ENCODE data around the gene SYMPK. TPM values are rescaled to one million over a fixed set of nuclear protein-coding genes. Genes with fewer than 3 reads are reported as not detected.

SYMPK gene
- total RNA-seq, 1 experiment from 2014 or later: 86.2 TPM

DNA sequence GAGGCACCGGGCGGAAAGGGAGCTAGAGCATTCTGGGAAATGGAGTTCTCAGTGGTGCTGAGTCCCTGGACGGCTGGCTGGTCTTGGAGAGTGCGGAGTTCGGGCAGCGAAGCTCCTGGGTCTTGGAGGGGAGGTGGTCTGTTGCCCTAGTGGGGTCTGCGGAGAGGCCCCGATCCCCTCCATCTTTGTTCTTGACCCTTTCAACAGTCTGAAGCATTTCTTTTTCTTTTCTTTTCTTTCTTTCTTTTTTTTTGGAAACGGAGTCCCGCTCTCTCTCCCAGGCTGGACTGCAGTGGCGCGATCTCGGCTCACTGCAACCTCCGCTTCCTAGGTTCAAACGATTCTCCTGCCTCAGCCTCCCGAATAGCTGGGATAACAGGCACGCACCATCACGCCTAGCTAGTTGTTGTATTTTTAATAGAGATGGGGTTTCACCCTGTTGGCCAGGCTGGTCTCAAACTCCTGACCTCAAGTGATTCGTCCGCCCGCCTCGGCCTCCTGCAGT, 440 bp upstream of the SYMPK start:
- peaks cover 5% of the 10 kb centered on the region for H3K4me1 Mint-ChIP-seq (ENCODE audit: insufficient read depth, unreplicated experiment)
- H3K4me3 Mint-ChIP-seq (ENCODE audit: unreplicated experiment): peak overlapping the region; percentile 90
- peak overlapping the region; percentile 86 for H3K27ac Mint-ChIP-seq (ENCODE audit: low read depth, unreplicated experiment)
- POLR2A ChIA-PET: interaction anchor here (0.5 to 2.1 kb wide), 18 partner anchors 13 to 832 kb away, joined by 3 to 34 read pairs (median 5); partner anchors contain the start of genes CCDC61, IRF2BP1, MYPOP and QPCTL
- no TSS peak for BruUV-seq (replicated peaks)
- CTCF ChIA-PET: interaction anchor here (0.6 to 1.0 kb wide), 3 partner anchors 14 to 155 kb away, joined by 3 to 4 read pairs (median 4); no protein-coding TSS in a partner anchor
- TF ChIP-seq CTCF (IDR thresholded peaks at IDR 0.05; ENCODE audit: unreplicated experiment): no peak
- DNase-seq (ENCODE audit: unreplicated experiment): no peak
- intact Hi-C loops (cut with micrococcal nuclease): no loop called here
- H3K9me3 Mint-ChIP-seq (ENCODE audit: unreplicated experiment): no peaks in the 10 kb centered on the region
- H3K27me3 Mint-ChIP-seq (ENCODE audit: insufficient read depth, unreplicated experiment): peaks cover 51% of the 10 kb centered on the region
- H3K36me3 Mint-ChIP-seq (ENCODE audit: insufficient read depth, unreplicated experiment): peaks cover 31% of the 10 kb centered on the region

- Mint-ChIP-seq H3K27ac (ENCODE audit: low read depth, unreplicated experiment) (peak overlapping the region; percentile 86), H3K4me3 (ENCODE audit: unreplicated experiment) (peak overlapping the region; percentile 90), H3K36me3 (ENCODE audit: insufficient read depth, unreplicated experiment) (peaks cover 39% of the 10 kb centered on the region), H3K4me1 (ENCODE audit: insufficient read depth, unreplicated experiment) (peaks cover 10% of the 10 kb centered on the region), H3K9me3 (ENCODE audit: unreplicated experiment) (no peaks in the 10 kb centered on the region), H3K27me3 (ENCODE audit: insufficient read depth, unreplicated experiment) (peaks cover 45% of the 10 kb centered on the region)
- no peak for TF ChIP-seq CTCF (IDR thresholded peaks at IDR 0.05; ENCODE audit: unreplicated experiment)
- intact Hi-C loops (cut with micrococcal nuclease): no loop called here
- CTCF ChIA-PET: interaction anchor here (0.7 kb wide), 1 partner anchor 131 kb away, joined by 3 read pairs; no protein-coding TSS in a partner anchor
- BruUV-seq (replicated peaks): no TSS peak
- POLR2A ChIA-PET: interaction anchor here (0.7 to 2.1 kb wide), 7 partner anchors 11 to 352 kb away, joined by 3 to 34 read pairs (median 4); partner anchors contain the start of genes CCDC61 and IRF2BP1
- DNase-seq (ENCODE audit: unreplicated experiment): no peak
Measured at GRCh38 chr19:45862271-45862563, 730 bp downstream of the SYMPK start.

- CTCF ChIA-PET: interaction anchor here (0.6 to 1.0 kb wide), 4 partner anchors 44 to 486 kb away, joined by 3 read pairs; partner anchors contain the start of gene PPP5C
- no peak for TF ChIP-seq CTCF (IDR thresholded peaks at IDR 0.05; ENCODE audit: unreplicated experiment)
- Mint-ChIP-seq H3K36me3 (ENCODE audit: insufficient read depth, unreplicated experiment) (peaks cover 55% of the 10 kb centered on the region), H3K9me3 (ENCODE audit: unreplicated experiment) (no peaks in the 10 kb centered on the region), H3K4me3 (ENCODE audit: unreplicated experiment) (peak overlapping the region; percentile 90), H3K4me1 (ENCODE audit: insufficient read depth, unreplicated experiment) (peaks cover 10% of the 10 kb centered on the region), H3K27me3 (ENCODE audit: insufficient read depth, unreplicated experiment) (peaks cover 29% of the 10 kb centered on the region), H3K27ac (ENCODE audit: low read depth, unreplicated experiment) (peak overlapping the region; percentile 39)
- intact Hi-C loops (cut with micrococcal nuclease): no loop called here
- BruUV-seq (replicated peaks): no TSS peak
- no peak for DNase-seq (ENCODE audit: unreplicated experiment)
- POLR2A ChIA-PET: interaction anchor here (0.6 to 1.2 kb wide), 3 partner anchors 12 to 133 kb away, joined by 3 to 4 read pairs (median 3); partner anchors contain the start of gene DMPK
Measured at GRCh38 chr19:45860359-45861259, 2.3 kb downstream of the SYMPK start.

DNA sequence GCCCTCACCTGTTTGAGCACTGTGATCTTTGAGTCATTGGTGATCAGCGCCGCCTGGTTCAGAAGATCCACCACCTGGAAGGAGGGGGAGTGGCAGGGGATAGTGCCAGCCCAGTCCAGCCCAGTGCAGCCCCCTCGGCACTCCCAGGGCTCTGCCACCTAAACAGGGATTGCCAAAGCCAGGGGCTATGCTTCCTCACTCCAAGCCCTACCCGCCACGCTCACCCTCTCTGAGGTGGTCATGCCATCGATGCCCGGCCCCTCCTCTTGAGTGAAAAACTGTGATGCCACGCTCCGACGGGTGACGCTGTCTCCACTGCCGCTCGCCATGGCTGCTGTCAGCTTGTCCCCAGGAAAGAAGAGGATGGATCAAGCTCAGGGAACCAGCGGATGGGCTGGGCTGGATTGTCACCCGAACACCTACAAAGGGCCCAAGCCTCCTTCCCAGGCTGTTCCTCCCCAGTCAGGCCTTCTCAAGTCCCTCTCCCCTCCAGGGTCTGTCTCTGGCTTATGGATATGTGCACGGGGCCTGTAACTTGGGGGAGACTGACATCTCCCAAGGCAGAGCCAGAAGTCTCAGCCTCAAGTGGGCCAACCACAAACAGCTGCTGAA, 8.7 kb downstream of the SYMPK start:
- BruUV-seq (replicated peaks): no TSS peak
- DNase-seq (ENCODE audit: unreplicated experiment): no peak
- H3K4me3 Mint-ChIP-seq (ENCODE audit: unreplicated experiment): no peak overlapping the region
- H3K27ac Mint-ChIP-seq (ENCODE audit: low read depth, unreplicated experiment): no peak overlapping the region
- H3K27me3 Mint-ChIP-seq (ENCODE audit: insufficient read depth, unreplicated experiment): no peaks in the 10 kb centered on the region
- intact Hi-C loops (cut with micrococcal nuclease): no loop called here
- peaks cover 5% of the 10 kb centered on the region for H3K4me1 Mint-ChIP-seq (ENCODE audit: insufficient read depth, unreplicated experiment)
- H3K36me3 Mint-ChIP-seq (ENCODE audit: insufficient read depth, unreplicated experiment): peaks cover 84% of the 10 kb centered on the region
- TF ChIP-seq CTCF (IDR thresholded peaks at IDR 0.05; ENCODE audit: unreplicated experiment): no peak
- no peaks in the 10 kb centered on the region for H3K9me3 Mint-ChIP-seq (ENCODE audit: unreplicated experiment)
- CTCF ChIA-PET: interaction anchor here (0.6 to 1.0 kb wide), 2 partner anchors 29 to 1003 kb away, joined by 3 to 6 read pairs; no protein-coding TSS in a partner anchor
- POLR2A ChIA-PET: no interaction called here

Measured in MCF 10A (cell line).